ENCODE data around the gene NANOGP8. TPM values are rescaled to one million over a fixed set of nuclear protein-coding genes. Genes with fewer than 3 reads are reported as not detected.
A peak's percentile ranks its signal among the peaks of the same experiment; 100 is the strongest.

The NANOGP8 gene
- total and polyA plus RNA-seq, 3 donors from 2014 or later: 1.1 to 9.6 (median 6.0) TPM

- intact Hi-C loops (cut with DNase I; ENCODE audit: low total_unique reads): no loop called here
- Histone ChIP-seq H3K9me3 (no peaks in the 10 kb centered on the region), H3K4me3 (no peak overlapping the region), H3K27ac (no peak overlapping the region), H3K4me1 (no peaks in the 10 kb centered on the region), H3K36me3 (ENCODE audit: low read depth, missing control alignments) (no peaks in the 10 kb centered on the region), H3K27me3 (no peaks in the 10 kb centered on the region)
- DNase-seq: no peak
- TF ChIP-seq CTCF (IDR thresholded peaks at IDR 0.05) (no peak), POLR2A (IDR thresholded peaks at IDR 0.05) (no peak)
Observed at GRCh38 chr15:35098737-35099136, 13.6 kb upstream of the NANOGP8 start.

- TF ChIP-seq CTCF (IDR thresholded peaks at IDR 0.05): no peak
- no peak for TF ChIP-seq POLR2A (IDR thresholded peaks at IDR 0.05)
- Histone ChIP-seq H3K9me3 (no peaks in the 10 kb centered on the region), H3K4me3 (no peak overlapping the region), H3K36me3 (ENCODE audit: low read depth, missing control alignments) (no peaks in the 10 kb centered on the region), H3K27ac (no peak overlapping the region), H3K27me3 (no peaks in the 10 kb centered on the region), H3K4me1 (no peaks in the 10 kb centered on the region)
- intact Hi-C loops (cut with DNase I; ENCODE audit: low total_unique reads): no loop called here
- 93 to 95% methylated on average over 4 of the region's 4 CpGs for WGBS, 2 donors
- DNase-seq: no peak
Observed at GRCh38 chr15:35095941-35096340, 10.8 kb upstream of the NANOGP8 start.

GRCh38 chr15:35092846-35093245 is 7.8 kb upstream of the NANOGP8 start:
- Histone ChIP-seq H3K27me3 (no peaks in the 10 kb centered on the region), H3K4me3 (peak overlapping the region; percentile 21 to 26), H3K36me3 (ENCODE audit: low read depth, missing control alignments) (no peaks in the 10 kb centered on the region), H3K27ac (no peak overlapping the region), H3K4me1 (no peaks in the 10 kb centered on the region), H3K9me3 (no peaks in the 10 kb centered on the region)
- intact Hi-C loops (cut with DNase I; ENCODE audit: low total_unique reads): no loop called here
- peak; percentile 35 for DNase-seq
- no peak for TF ChIP-seq POLR2A (IDR thresholded peaks at IDR 0.05)
- TF ChIP-seq CTCF (IDR thresholded peaks at IDR 0.05): no peak
- 59 to 88% methylated on average over 30 to 33 of the region's 33 CpGs for WGBS, 2 donors

- intact Hi-C loops (cut with DNase I; ENCODE audit: low total_unique reads): no loop called here
- Histone ChIP-seq H3K36me3 (ENCODE audit: low read depth, missing control alignments) (no peaks in the 10 kb centered on the region), H3K4me3 (peak overlapping the region; percentile 21 to 26), H3K9me3 (no peaks in the 10 kb centered on the region), H3K27me3 (no peaks in the 10 kb centered on the region), H3K27ac (no peak overlapping the region), H3K4me1 (no peaks in the 10 kb centered on the region)
- no peak for DNase-seq
- 75 to 77% methylated on average over 15 to 18 of the region's 18 CpGs for WGBS, 2 donors
- no peak for TF ChIP-seq CTCF (IDR thresholded peaks at IDR 0.05)
Observed at GRCh38 chr15:35092311-35092710, 7.2 kb upstream of the NANOGP8 start.

- intact Hi-C loops (cut with DNase I; ENCODE audit: low total_unique reads): no loop called here
- no peak overlapping the region for H3K4me3 ChIP-seq
- DNase-seq: no peak
- WGBS, 2 donors: 79 to 88% methylated on average over 1 of the region's 1 CpG
- H3K27me3 ChIP-seq: no peaks in the 10 kb centered on the region
- H3K27ac ChIP-seq: no peak overlapping the region
- no peaks in the 10 kb centered on the region for H3K4me1 ChIP-seq
- H3K9me3 ChIP-seq: no peaks in the 10 kb centered on the region
- H3K36me3 ChIP-seq (ENCODE audit: low read depth, missing control alignments): no peaks in the 10 kb centered on the region
- TF ChIP-seq CTCF (IDR thresholded peaks at IDR 0.05): no peak
- no peak for TF ChIP-seq POLR2A (IDR thresholded peaks at IDR 0.05)
Observed at GRCh38 chr15:35090104-35090807, 5.2 kb upstream of the NANOGP8 start.

Data from testis (tissue), 3 donors.